Glomerular visceral epithelial cell (primary cell): ENCODE results near the gene KIN.
"Not testable (repeated sequence)": the region's sequence is repeated elsewhere in the genome, so short reads cannot be mapped to it uniquely, and the experiment has no call there.

Experiments used
- DNase-seq: peaks from one replicate; pipeline ENCODE4 v3.0.0-alpha.2; 2016; ENCODE audit errors: extremely low spot score

The KIN gene

GRCh38 chr10:7734821-7735220, 53.0 kb downstream of the KIN start:
- no peak for DNase-seq

DNA sequence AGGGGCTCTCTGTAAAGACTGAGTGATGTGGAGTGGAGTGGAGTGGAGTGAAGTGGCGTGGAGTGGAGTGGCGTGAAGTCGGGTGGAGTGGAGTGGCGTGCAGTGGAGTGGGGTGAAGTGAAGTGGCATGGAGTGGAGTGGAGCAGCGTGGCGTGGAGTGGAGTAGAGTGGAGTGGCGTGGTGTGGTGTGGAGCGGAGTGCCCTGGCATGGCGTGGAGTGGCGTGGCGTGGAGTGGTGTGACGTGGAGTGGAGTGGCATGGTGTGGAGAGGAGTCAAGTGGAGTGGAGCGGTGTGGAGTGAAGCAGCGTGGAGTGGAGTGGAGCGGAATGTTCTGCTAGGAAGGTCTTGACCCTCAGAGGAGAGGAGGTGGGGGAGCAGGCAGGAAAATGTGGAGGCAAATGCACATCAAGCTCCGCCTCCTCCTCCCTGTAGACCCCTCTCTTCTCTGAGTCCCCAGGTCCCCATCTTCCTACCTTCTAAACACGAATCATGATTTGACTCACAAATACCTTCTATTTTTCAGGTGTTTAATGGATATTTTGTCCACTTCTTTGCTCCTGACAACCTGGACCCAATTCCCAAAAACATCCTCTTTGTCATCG, 64.8 kb downstream of the KIN start:
- DNase-seq = no peak

GRCh38 chr10:7720478-7720877, 67.3 kb downstream of the KIN start:
- DNase-seq = no peak

- no peak for DNase-seq
These were observed 69.1 kb downstream of the KIN start for GRCh38 chr10:7718685-7719084.

GRCh38 chr10:7717767-7718166, 70.0 kb downstream of the KIN start:
- no peak for DNase-seq

GRCh38 chr10:7715515-7715914, 72.3 kb downstream of the KIN start:
- DNase-seq = no peak

DNA sequence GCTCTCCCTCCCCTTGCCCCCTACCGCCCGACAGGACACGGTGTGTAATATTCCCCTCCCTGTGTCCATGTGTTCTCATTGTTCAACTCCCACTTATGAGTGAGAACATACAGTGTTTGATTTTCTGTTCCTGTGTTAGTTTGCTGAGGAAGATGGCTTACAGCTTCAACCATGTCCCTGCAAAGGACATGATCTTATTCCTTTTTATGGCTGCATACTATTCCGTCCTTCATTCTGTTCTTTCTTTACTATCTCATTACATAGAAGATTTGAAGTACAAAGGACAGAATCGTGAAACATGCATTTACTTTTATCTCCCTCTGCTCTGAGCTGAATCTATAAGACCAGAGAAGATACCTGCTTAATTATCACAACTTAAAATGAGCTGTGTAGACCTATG, 76.7 kb downstream of the KIN start:
- DNase-seq = not testable (repeated sequence)

GRCh38 chr10:7710446-7710845, 77.3 kb downstream of the KIN start:
- no peak for DNase-seq

GRCh38 chr10:7708832-7709231, 79.0 kb downstream of the KIN start:
- no peak for DNase-seq

GRCh38 chr10:7707858-7708622, 79.8 kb downstream of the KIN start:
- DNase-seq = no peak

DNA sequence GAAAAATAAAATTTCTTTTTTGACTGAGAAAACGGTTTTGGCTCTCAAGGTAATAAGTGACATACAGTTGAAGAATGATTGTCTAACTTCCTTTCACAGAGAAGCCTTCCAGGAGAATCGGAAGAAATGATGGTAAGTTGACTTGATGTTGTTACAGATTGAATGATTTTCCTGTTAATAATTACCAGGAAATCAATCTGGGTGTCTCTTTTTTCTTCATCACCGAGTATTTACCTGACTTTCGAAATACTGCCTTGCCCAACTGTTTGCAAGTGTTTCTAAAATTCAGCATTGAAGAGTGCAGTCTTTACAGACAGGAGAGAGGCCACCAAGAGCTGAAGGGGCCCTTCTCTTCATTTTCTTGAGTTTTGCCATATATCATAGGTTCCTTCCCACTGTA, 80.7 kb downstream of the KIN start:
- DNase-seq = no peak

DNA sequence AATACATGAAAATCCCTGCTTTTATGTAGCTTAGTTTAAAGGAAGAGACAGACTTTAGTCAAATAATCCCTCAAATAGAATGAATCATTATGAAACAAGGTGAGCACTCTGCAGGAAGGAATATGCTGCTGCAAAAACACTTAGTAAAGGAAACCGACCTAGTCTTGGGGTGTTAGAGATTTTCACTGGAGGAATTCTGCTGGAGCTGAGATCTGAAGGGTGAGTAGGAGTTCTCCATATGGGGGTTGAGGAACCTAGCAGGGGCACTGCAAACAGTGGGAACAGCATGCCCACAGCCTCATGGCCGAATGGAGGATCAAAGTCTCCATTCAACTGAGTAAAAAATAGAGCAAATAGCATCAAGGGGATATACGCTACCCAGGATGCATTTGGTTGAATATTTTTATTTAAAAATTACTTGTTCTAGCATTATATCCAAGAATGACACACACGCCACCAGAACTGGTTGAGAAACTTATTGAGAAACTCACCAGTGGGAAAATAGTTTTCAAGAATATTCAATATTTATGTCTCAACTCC, 81.2 kb downstream of the KIN start:
- DNase-seq = no peak

- DNase-seq = no peak
These were observed 82.5 kb downstream of the KIN start for GRCh38 chr10:7705341-7705740.

DNA sequence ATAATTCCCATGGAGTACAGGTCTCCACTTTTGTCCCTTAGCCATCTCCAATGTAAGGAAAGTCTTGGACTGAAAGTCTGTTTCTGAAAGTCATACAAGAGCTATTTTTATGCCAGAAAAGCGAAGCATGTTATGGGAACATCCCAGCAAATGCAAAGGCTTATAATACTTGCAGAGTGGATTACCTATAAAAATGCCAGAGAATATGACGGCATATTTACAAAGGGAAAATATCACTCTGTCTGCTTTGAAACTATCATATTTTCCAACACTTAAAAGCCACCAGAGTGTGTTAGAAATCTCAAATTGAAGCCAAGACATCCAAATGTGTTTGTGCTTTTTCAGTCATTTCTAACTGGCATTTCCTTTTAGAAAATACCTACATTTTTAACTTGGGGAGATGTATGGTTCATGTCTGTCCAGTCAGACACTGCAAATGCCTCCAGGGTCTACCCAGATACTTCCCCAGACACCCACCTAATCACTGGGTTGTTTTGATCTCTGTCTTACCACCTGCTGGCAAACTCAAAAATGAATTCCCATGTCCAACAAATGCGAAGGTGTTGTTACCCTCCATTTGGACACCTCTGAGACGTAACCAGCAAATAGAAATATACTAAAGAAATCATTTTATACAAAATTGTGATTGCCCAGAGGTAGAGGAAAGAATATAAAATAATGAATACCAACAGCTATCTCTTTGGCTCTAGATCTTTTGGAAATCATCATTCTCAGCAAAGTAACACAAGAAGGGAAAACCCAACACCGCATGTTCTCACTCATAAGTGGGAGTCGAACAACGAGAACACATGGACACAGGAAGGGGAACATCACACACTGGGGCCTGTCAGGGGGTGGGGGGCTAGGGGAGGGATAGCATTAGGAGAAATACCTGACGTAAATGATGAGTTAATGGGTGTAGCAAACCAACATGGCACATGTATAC, 83.4 kb downstream of the KIN start:
- no peak for DNase-seq

- no peak for DNase-seq
These were observed 84.7 kb downstream of the KIN start, which contains the start of gene ITIH2 for GRCh38 chr10:7703140-7703539. Gene ITIH2 (plus strand): TSS chr10:7703316. CDS start chr10:7703435, 119 bp downstream.

DNA sequence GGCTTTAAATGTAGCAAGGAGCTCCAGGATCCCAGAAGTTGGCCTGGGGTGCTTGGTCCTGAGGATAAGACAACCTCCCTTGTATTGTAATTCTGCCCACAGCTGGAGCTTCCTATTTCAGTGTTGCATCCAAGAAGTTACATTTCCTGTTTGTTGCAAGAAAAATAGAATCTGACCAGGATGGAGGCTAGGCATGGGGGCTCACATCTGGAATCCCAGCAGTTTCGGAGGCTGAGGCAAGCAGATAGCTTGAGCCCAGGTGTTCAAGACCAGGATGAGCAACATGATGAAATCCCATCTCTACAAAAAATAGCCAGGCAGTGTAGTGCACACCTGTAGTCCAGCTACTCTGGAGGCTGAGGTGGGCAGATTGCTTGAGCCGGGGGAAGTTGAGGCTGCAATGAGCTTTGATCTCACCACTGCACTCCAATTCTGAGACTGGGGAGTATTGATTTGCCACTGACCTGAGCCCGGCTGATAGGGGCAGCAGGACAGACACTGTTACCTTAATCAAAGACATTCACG, 85.4 kb downstream of the KIN start:
- DNase-seq = no peak

- no peak for DNase-seq
These were observed 86.5 kb downstream of the KIN start for GRCh38 chr10:7701158-7701742.
